Mesodermal cell (in vitro differentiated cells): ENCODE results near the gene ZNF467.

Experiments
- H3K27ac ChIP-seq: 2 replicates; pipeline ENCODE4 v1.7.0; 2013; ENCODE audit warnings: mild to moderate bottlenecking, low read depth, low read length, moderate library complexity; ENCODE audit not compliant: severe bottlenecking
- H3K36me3 ChIP-seq: 2 replicates; pipeline ENCODE4 v1.7.1; 2013; ENCODE audit warnings: mild to moderate bottlenecking, low read length, moderate library complexity; ENCODE audit not compliant: control insufficient read depth, insufficient read depth
- H3K4me1 ChIP-seq: one replicate; pipeline ENCODE4 v1.7.1; 2013; ENCODE audit warnings: mild to moderate bottlenecking, low read length; ENCODE audit not compliant: insufficient read depth, control insufficient read depth, poor library complexity, severe bottlenecking
- H3K4me3 ChIP-seq: 2 replicates; pipeline ENCODE4 v1.7.0; 2013; ENCODE audit warnings: low read length, control low read depth, mild to moderate bottlenecking; ENCODE audit not compliant: insufficient read depth, poor library complexity, severe bottlenecking; ENCODE audit errors: extremely low read depth
- H3K9me3 ChIP-seq: 2 replicates; pipeline ENCODE4 v1.7.1; 2013; ENCODE audit warnings: mild to moderate bottlenecking, low read length, moderate library complexity; ENCODE audit not compliant: control insufficient read depth
- WGBS, 2 experiments: methylation state at CpG; one replicate each; pipeline ENCODE4 v1.1.5; 2013; ENCODE audit warnings: missing lambda C conversion rate in 2 of 2; ENCODE audit not compliant: insufficient coverage in 2 of 2; 5-methylcytosine and 5-hydroxymethylcytosine counted together

The ZNF467 gene

GRCh38 chr7:149777551-149778326 lies 4.4 kb upstream of the ZNF467 start:
- H3K27ac ChIP-seq, result no peak overlapping the region
- H3K9me3 ChIP-seq, result no peaks in the 10 kb centered on the region
- H3K4me1 ChIP-seq, result peaks cover 3% of the 10 kb centered on the region
- no peaks in the 10 kb centered on the region for H3K36me3 ChIP-seq
- WGBS, 2 experiments, result 90 to 95% methylated on average over 11 of the region's 19 CpGs
- H3K4me3 ChIP-seq, result no peak overlapping the region

GRCh38 chr7:149776848-149777407 lies 3.5 kb upstream of the ZNF467 start:
- H3K36me3 ChIP-seq, result no peaks in the 10 kb centered on the region
- WGBS, 2 experiments, result 90 to 97% methylated on average over 9 to 13 of the region's 13 CpGs
- no peak overlapping the region for H3K27ac ChIP-seq
- peaks cover 3% of the 10 kb centered on the region for H3K4me1 ChIP-seq
- no peaks in the 10 kb centered on the region for H3K9me3 ChIP-seq
- no peak overlapping the region for H3K4me3 ChIP-seq

- peaks cover 3% of the 10 kb centered on the region for H3K4me1 ChIP-seq
- H3K36me3 ChIP-seq, result no peaks in the 10 kb centered on the region
- no peaks in the 10 kb centered on the region for H3K9me3 ChIP-seq
- WGBS, 2 experiments, result 73 to 83% methylated on average over 5 to 6 of the region's 12 CpGs
- no peak overlapping the region for H3K27ac ChIP-seq
- no peak overlapping the region for H3K4me3 ChIP-seq
These were observed 2.9 kb upstream of the ZNF467 start for GRCh38 chr7:149776289-149776688.

GRCh38 chr7:149775176-149775556 lies 1.8 kb upstream of the ZNF467 start:
- no peaks in the 10 kb centered on the region for H3K9me3 ChIP-seq
- no peak overlapping the region for H3K4me3 ChIP-seq
- peaks cover 4% of the 10 kb centered on the region for H3K36me3 ChIP-seq
- no peak overlapping the region for H3K27ac ChIP-seq
- peaks cover 7% of the 10 kb centered on the region for H3K4me1 ChIP-seq
- WGBS, 2 experiments, result 95% methylated on average over 3 to 4 of the region's 5 CpGs

- Histone ChIP-seq H3K4me3 (peak overlapping the region; percentile 60), H3K9me3 (no peaks in the 10 kb centered on the region), H3K27ac (no peak overlapping the region), H3K36me3 (peaks cover 4% of the 10 kb centered on the region), H3K4me1 (peaks cover 7% of the 10 kb centered on the region)
- 46 to 47% methylated on average over 19 to 25 of the region's 27 CpGs for WGBS, 2 experiments
These were observed 1.1 kb upstream of the ZNF467 start for GRCh38 chr7:149774237-149775175.

GRCh38 chr7:149772956-149773434 lies 393 bp downstream of the ZNF467 start:
- H3K4me1 ChIP-seq, result peaks cover 7% of the 10 kb centered on the region
- H3K27ac ChIP-seq, result no peak overlapping the region
- peaks cover 8% of the 10 kb centered on the region for H3K36me3 ChIP-seq
- H3K9me3 ChIP-seq, result no peaks in the 10 kb centered on the region
- 1 to 2% methylated on average over 23 to 31 of the region's 55 CpGs for WGBS, 2 experiments
- peak overlapping the region; percentile 60 for H3K4me3 ChIP-seq

GRCh38 chr7:149772241-149772955 lies 990 bp downstream of the ZNF467 start:
- H3K4me1 ChIP-seq, result peaks cover 7% of the 10 kb centered on the region
- H3K4me3 ChIP-seq, result peak overlapping the region; percentile 60
- 0% methylated on average over 19 to 22 of the region's 47 CpGs for WGBS, 2 experiments
- H3K9me3 ChIP-seq, result no peaks in the 10 kb centered on the region
- H3K36me3 ChIP-seq, result peaks cover 8% of the 10 kb centered on the region
- H3K27ac ChIP-seq, result peak overlapping the region; percentile 45

GRCh38 chr7:149771720-149772240 lies 1.6 kb downstream of the ZNF467 start:
- WGBS, 2 experiments, result 0% methylated on average over 12 to 18 of the region's 37 CpGs
- peaks cover 8% of the 10 kb centered on the region for H3K36me3 ChIP-seq
- no peaks in the 10 kb centered on the region for H3K9me3 ChIP-seq
- peaks cover 7% of the 10 kb centered on the region for H3K4me1 ChIP-seq
- peak overlapping the region; percentile 60 for H3K4me3 ChIP-seq
- peak overlapping the region; percentile 36 for H3K27ac ChIP-seq

- H3K4me3 ChIP-seq, result peak overlapping the region; percentile 60
These were observed 2.4 kb downstream of the ZNF467 start for GRCh38 chr7:149770728-149771636.

More at GRCh38 chr7:149770728-149771636, 2.4 kb downstream of the ZNF467 start:
- Histone ChIP-seq H3K36me3 (peaks cover 8% of the 10 kb centered on the region), H3K27ac (no peak overlapping the region), H3K9me3 (no peaks in the 10 kb centered on the region), H3K4me1 (peaks cover 7% of the 10 kb centered on the region)
- WGBS, 2 experiments, result 54 to 72% methylated on average over 4 to 7 of the region's 16 CpGs
